ENCODE data around the gene ATCAY.

DNA sequence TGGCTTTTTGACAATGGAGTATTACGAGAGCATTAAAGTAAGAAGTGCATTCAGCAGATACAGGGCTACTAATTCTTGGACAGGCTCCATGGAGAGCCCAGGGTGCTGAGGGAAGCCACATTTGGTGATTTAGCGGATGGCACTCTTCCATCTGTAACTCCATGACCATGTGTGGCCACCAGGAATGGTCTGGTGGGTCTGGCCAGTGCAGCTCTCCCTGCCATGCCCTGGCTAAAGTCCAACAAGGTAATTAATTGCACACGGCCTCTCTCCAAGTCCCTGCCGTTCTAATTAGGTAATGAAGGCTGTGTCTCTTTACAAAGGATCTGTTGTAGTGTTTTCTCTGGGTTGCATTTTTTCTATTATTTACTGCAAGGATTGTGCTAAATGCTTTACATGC, 7.3 kb upstream of the ATCAY start:
- TF ChIP-seq, protein P1, sequence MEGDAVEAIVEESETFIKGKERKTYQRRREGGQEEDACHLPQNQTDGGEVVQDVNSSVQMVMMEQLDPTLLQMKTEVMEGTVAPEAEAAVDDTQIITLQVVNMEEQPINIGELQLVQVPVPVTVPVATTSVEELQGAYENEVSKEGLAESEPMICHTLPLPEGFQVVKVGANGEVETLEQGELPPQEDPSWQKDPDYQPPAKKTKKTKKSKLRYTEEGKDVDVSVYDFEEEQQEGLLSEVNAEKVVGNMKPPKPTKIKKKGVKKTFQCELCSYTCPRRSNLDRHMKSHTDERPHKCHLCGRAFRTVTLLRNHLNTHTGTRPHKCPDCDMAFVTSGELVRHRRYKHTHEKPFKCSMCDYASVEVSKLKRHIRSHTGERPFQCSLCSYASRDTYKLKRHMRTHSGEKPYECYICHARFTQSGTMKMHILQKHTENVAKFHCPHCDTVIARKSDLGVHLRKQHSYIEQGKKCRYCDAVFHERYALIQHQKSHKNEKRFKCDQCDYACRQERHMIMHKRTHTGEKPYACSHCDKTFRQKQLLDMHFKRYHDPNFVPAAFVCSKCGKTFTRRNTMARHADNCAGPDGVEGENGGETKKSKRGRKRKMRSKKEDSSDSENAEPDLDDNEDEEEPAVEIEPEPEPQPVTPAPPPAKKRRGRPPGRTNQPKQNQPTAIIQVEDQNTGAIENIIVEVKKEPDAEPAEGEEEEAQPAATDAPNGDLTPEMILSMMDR (IDR thresholded peaks at IDR 0.05), result no peak
- no peak for TF ChIP-seq POLR2A (IDR thresholded peaks at IDR 0.05)
